ENCODE data around the gene GEMIN4. TPM values are rescaled to one million over a fixed set of nuclear protein-coding genes. Genes with fewer than 3 reads are reported as not detected.

GEMIN4 gene
- total RNA-seq, 1 donor from 2014 or later, result 37.3 TPM

DNA sequence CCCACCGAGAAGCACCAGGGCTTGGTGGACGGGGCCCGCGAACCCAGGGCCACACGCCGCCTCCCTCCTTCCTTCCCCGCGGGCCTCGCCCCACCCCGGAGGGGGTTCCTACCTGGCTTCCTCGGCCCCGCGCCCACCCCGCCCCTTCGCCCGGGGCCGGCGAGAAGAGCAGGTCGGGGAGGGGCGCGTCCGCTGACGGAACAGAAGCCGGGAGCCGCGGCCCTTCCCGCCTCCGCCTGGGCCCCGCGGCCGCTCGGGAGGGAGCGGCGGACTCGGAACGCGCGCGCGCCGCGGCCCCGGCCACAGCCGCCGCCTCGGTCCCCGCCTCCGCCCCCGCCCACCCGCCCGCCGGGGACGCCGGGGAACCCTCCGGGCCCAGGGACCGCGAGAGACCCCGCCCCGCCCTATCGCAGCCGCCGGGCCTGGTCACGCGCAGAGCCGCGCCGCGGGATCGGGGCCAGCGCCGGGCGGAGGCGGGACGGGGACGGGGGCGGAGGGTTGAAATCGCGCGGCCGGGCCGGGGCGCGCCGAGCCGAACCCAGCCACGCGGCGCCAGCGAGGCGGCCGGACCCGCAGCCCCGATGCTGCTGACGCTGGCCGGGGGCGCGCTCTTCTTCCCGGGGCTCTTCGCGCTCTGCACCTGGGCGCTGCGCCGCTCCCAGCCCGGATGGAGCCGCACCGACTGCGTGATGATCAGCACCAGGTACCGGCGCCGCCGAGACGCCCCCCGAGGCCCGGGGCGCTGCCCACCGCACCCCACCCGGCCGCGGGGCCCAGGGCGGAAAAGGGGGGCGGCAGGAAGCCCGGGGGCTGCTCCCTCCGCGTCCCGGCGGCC is 19.8 kb downstream of the GEMIN4 start, which contains the start of gene TLCD3A:
Gene TLCD3A (plus strand): TSS at position 530 of the 835 bp plus-strand sequence. CDS start 52 bp downstream, at position 582.
- peaks cover 17% of the 10 kb centered on the region for H3K36me3 Mint-ChIP-seq (ENCODE audit: low read depth)
- peaks cover 21% of the 10 kb centered on the region for H3K27me3 Mint-ChIP-seq (ENCODE audit: low read depth)
- peak within 1 kb of the TSS; percentile 57 for H3K27ac Mint-ChIP-seq (ENCODE audit: unreplicated experiment)
- peak within 1 kb of the TSS; percentile 98 for H3K4me3 Mint-ChIP-seq
- TF ChIP-seq, protein P1, sequence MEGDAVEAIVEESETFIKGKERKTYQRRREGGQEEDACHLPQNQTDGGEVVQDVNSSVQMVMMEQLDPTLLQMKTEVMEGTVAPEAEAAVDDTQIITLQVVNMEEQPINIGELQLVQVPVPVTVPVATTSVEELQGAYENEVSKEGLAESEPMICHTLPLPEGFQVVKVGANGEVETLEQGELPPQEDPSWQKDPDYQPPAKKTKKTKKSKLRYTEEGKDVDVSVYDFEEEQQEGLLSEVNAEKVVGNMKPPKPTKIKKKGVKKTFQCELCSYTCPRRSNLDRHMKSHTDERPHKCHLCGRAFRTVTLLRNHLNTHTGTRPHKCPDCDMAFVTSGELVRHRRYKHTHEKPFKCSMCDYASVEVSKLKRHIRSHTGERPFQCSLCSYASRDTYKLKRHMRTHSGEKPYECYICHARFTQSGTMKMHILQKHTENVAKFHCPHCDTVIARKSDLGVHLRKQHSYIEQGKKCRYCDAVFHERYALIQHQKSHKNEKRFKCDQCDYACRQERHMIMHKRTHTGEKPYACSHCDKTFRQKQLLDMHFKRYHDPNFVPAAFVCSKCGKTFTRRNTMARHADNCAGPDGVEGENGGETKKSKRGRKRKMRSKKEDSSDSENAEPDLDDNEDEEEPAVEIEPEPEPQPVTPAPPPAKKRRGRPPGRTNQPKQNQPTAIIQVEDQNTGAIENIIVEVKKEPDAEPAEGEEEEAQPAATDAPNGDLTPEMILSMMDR (conservative IDR thresholded peaks at IDR 0.05), result no peak
- H3K4me1 Mint-ChIP-seq, result peaks cover 29% of the 10 kb centered on the region
- no peaks in the 10 kb centered on the region for H3K9me3 Mint-ChIP-seq
- peak; percentile 48 for DNase-seq (ENCODE audit: low read depth, low spot score)

DNA sequence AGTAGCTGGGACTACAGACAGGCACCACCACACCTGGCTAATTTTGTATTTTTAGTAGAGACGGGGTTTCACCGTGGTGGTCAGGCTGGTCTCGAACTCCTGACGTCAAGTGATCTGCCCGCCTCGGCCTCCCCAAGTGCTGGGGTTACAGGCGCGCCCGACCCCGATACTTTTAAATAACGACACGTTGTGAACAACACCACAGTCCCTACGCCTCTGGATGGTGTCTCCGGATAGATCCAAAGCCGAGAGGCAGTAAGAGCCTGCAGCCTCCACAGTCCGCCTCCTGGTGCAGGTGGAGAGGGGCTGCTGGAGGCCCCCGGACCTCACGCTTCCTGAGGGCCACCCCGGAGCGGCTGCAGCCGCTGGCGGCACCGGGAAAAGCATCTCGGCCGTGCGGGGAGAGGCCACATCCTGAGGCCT is 20.4 kb downstream of the GEMIN4 start:
- Mint-ChIP-seq H3K27ac (ENCODE audit: unreplicated experiment) (no peak overlapping the region), H3K36me3 (ENCODE audit: low read depth) (peaks cover 17% of the 10 kb centered on the region), H3K4me1 (peaks cover 34% of the 10 kb centered on the region), H3K4me3 (peak overlapping the region; percentile 91), H3K27me3 (ENCODE audit: low read depth) (peaks cover 27% of the 10 kb centered on the region), H3K9me3 (no peaks in the 10 kb centered on the region)
- TF ChIP-seq, protein P1 (conservative IDR thresholded peaks at IDR 0.05), result no peak
- DNase-seq (ENCODE audit: low read depth, low spot score), result no peak

DNA sequence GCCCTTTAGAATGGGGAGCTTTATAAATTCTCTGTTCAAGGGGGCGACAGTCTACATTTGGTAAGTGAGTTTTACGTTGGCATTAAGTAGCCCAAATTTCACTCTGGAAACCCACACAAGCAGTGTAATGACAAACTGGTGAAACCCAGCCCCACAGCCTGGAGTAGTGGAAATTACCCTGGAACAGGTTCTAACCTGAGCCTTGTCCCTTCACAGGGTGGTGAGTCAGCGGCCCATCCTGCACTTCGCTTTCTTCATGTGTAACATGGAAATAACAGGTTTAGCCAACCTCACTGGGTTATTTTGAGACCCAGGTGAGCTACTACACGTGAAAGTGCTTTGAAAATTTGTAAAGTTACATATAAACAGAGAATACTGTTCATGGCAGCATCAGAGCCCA is 23.2 kb downstream of the GEMIN4 start:
- peaks cover 30% of the 10 kb centered on the region for H3K4me1 Mint-ChIP-seq
- H3K4me3 Mint-ChIP-seq, result peak overlapping the region; percentile 17
- peaks cover 6% of the 10 kb centered on the region for H3K36me3 Mint-ChIP-seq (ENCODE audit: low read depth)
- H3K27ac Mint-ChIP-seq (ENCODE audit: unreplicated experiment), result no peak overlapping the region
- peaks cover 35% of the 10 kb centered on the region for H3K27me3 Mint-ChIP-seq (ENCODE audit: low read depth)
- TF ChIP-seq, protein P1 (conservative IDR thresholded peaks at IDR 0.05), result no peak
- DNase-seq (ENCODE audit: low read depth, low spot score), result no peak
- H3K9me3 Mint-ChIP-seq, result no peaks in the 10 kb centered on the region

DNA sequence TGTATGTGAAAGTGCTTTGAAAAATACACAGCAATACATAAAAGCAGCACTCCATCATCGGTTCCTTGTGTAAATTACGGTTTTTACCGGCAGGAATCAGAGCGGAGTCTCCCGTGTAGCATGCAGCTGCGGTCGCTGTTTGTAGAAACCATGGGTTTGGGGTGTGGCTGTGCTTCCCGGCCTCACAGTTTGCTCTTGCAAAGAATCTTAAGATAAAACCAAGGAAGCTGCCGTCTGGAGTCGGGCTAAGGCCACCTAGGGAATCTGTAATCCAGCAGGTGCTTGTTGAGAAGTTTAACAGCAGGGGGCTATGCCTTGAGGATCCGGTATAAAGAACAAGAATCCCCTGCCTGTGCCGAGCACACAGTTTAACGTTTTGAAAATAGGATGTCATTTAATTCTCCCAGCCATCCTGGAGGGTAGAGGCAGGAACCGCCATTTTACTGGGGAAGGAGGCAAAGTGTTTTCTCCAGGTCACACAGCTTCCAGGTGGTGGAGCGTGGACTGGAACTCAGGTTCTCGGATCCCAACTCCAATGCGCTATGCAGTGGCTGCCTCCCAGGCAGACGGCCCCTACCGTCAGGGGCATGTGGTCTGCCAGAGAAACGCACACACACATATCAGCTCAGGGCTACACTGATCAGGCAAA is 25.7 kb downstream of the GEMIN4 start:
- peak overlapping the region; percentile 45 for H3K4me3 Mint-ChIP-seq
- H3K27me3 Mint-ChIP-seq (ENCODE audit: low read depth), result peaks cover 26% of the 10 kb centered on the region
- TF ChIP-seq, protein P1 (conservative IDR thresholded peaks at IDR 0.05), result no peak
- H3K36me3 Mint-ChIP-seq (ENCODE audit: low read depth), result no peaks in the 10 kb centered on the region
- no peak overlapping the region for H3K27ac Mint-ChIP-seq (ENCODE audit: unreplicated experiment)
- H3K9me3 Mint-ChIP-seq, result no peaks in the 10 kb centered on the region
- peaks cover 20% of the 10 kb centered on the region for H3K4me1 Mint-ChIP-seq
- DNase-seq (ENCODE audit: low read depth, low spot score), result no peak

DNA sequence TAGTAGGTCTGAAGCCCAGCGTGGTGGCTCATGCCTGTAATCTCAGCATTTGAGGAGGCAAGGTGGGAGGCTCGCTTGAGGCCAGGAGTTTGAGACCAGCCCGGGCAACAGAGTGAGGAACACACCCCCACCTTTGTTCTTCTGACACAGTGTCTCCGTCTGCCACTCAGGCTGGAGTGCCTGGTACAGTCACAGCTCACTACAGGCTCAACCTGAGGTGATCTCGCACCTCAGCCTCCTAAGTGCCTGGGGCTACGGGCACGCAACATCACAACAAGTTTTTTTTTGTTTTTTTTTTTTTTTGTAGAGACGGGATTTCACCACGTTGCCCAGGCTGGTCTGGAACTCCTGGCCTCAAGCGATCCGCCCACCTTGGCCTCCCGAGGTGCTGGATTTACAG is 26.3 kb downstream of the GEMIN4 start:
- peaks cover 14% of the 10 kb centered on the region for H3K4me1 Mint-ChIP-seq
- TF ChIP-seq, protein P1 (conservative IDR thresholded peaks at IDR 0.05), result no peak
- no peak for DNase-seq (ENCODE audit: low read depth, low spot score)
- no peak overlapping the region for H3K4me3 Mint-ChIP-seq
- H3K9me3 Mint-ChIP-seq, result no peaks in the 10 kb centered on the region
- peaks cover 20% of the 10 kb centered on the region for H3K27me3 Mint-ChIP-seq (ENCODE audit: low read depth)
- no peaks in the 10 kb centered on the region for H3K36me3 Mint-ChIP-seq (ENCODE audit: low read depth)
- no peak overlapping the region for H3K27ac Mint-ChIP-seq (ENCODE audit: unreplicated experiment)
